SK-N-SH treated with all-trans-retinoic acid at 6 μM for 48 hours (cell line): Measurements from ENCODE around the gene LENEP.

ENCODE experiments used
- ATAC-seq: fragments of 200-7000 bp; cut with Tn5 transposase; 3 replicates; pipeline ENCODE4 v1.9.1; 2020; ENCODE audit warnings: mild to moderate bottlenecking, moderate library complexity
- ARNTL ChIP-seq: fragments of 450-650 bp; formaldehyde crosslinking; IDR thresholded peaks from 2 replicates; pipeline ENCODE4 v1.5.0; 2020; ENCODE audit warnings: low read depth, mild to moderate bottlenecking, moderate library complexity, borderline replicate concordance
- BACH2 ChIP-seq: fragments of 250-450 bp; sonication (Bioruptor Pico); IDR thresholded peaks from 2 replicates; pipeline ENCODE4 v1.9.0; 2021; ENCODE audit warnings: mild to moderate bottlenecking, borderline replicate concordance
- CREB5 ChIP-seq: fragments of 250-450 bp; sonication (Bioruptor Pico); IDR thresholded peaks from 2 replicates; pipeline ENCODE4 v1.5.1; 2020; ENCODE audit warnings: low read depth, mild to moderate bottlenecking, moderate library complexity
- CSDC2 ChIP-seq: fragments of 250-450 bp; sonication (Bioruptor Pico); IDR thresholded peaks from 2 replicates; pipeline ENCODE4 v1.5.0; 2020; ENCODE audit warnings: mild to moderate bottlenecking, moderate library complexity
- ESRRG ChIP-seq: fragments of 250-450 bp; sonication (Bioruptor Pico); IDR thresholded peaks from 2 replicates; pipeline ENCODE4 v1.6.1; 2021; ENCODE audit warnings: mild to moderate bottlenecking
- GLIS3 ChIP-seq: fragments of 250-450 bp; sonication (Bioruptor Pico); IDR thresholded peaks from 2 replicates; pipeline ENCODE4 v1.5.0; 2020; ENCODE audit warnings: mild to moderate bottlenecking, moderate library complexity
- ISL1 ChIP-seq: fragments of 250-450 bp; sonication (Bioruptor Pico); IDR thresholded peaks from 2 replicates; pipeline ENCODE4 v2.1.2; 2022; ENCODE audit warnings: mild to moderate bottlenecking, moderate library complexity
- OSR1 ChIP-seq: fragments of 250-450 bp; sonication (Bioruptor Pico); IDR thresholded peaks from 2 replicates; pipeline ENCODE4 v1.8.0; 2022; ENCODE audit warnings: moderate library complexity, mild to moderate bottlenecking, inconsistent platforms
- POU6F1 ChIP-seq: fragments of 250-450 bp; sonication (Bioruptor Pico); IDR thresholded peaks from 2 replicates; pipeline ENCODE4 v1.8.0; 2021; ENCODE audit warnings: low read depth, mild to moderate bottlenecking, moderate library complexity, borderline replicate concordance
- PPARA ChIP-seq: fragments of 250-450 bp; sonication (Bioruptor Pico); IDR thresholded peaks from 2 replicates; pipeline ENCODE4 v1.5.0; 2020; ENCODE audit warnings: mild to moderate bottlenecking, borderline replicate concordance
- RARB ChIP-seq: fragments of 250-450 bp; sonication (Bioruptor Pico); IDR thresholded peaks from 2 replicates; pipeline ENCODE4 v1.8.0; 2021; ENCODE audit warnings: mild to moderate bottlenecking, moderate library complexity
- SNAI2 ChIP-seq: fragments of 250-450 bp; sonication (Bioruptor Pico); IDR thresholded peaks from 2 replicates; pipeline ENCODE4 v1.5.0; 2020; ENCODE audit warnings: mild to moderate bottlenecking, moderate library complexity
- TCF4 ChIP-seq: fragments of 250-450 bp; sonication (Bioruptor Pico); IDR thresholded peaks from 2 replicates; pipeline ENCODE4 v1.8.0; 2021; ENCODE audit warnings: mild to moderate bottlenecking, moderate library complexity, borderline replicate concordance
- TOX ChIP-seq: fragments of 250-450 bp; sonication (Bioruptor Pico); IDR thresholded peaks from 2 replicates; pipeline ENCODE4 v1.8.0; 2021; ENCODE audit warnings: mild to moderate bottlenecking, moderate library complexity, borderline replicate concordance
- ZC3H10 ChIP-seq: fragments of 250-450 bp; sonication (Bioruptor Pico); IDR thresholded peaks from 2 replicates; pipeline ENCODE4 v1.5.1; 2021; ENCODE audit warnings: mild to moderate bottlenecking, moderate library complexity
- ZFP3 ChIP-seq: fragments of 250-450 bp; sonication (Bioruptor Pico); IDR thresholded peaks from 2 replicates; pipeline ENCODE4 v1.5.0; 2020; ENCODE audit warnings: mild to moderate bottlenecking, moderate library complexity
- ZFP30 ChIP-seq: fragments of 450-650 bp; formaldehyde crosslinking; IDR thresholded peaks from 2 replicates; pipeline ENCODE4 v1.5.0; 2022; ENCODE audit warnings: mild to moderate bottlenecking, moderate library complexity
- ZNF565 ChIP-seq: fragments of 450-650 bp; formaldehyde crosslinking; conservative IDR thresholded peaks from 2 replicates; pipeline ENCODE4 v1.5.0; 2020; ENCODE audit warnings: low read depth, mild to moderate bottlenecking, moderate library complexity
- ZNF70 ChIP-seq: fragments of 450-650 bp; formaldehyde crosslinking; IDR thresholded peaks from 2 replicates; pipeline ENCODE4 v1.5.0; 2020; ENCODE audit warnings: mild to moderate bottlenecking, moderate library complexity
- ZNF8 ChIP-seq: fragments of 450-650 bp; formaldehyde crosslinking; IDR thresholded peaks from 2 replicates; pipeline ENCODE4 v1.5.0; 2020; ENCODE audit warnings: mild to moderate bottlenecking, moderate library complexity
- TF ChIP-seq, protein P1 (sequence below): fragments of 250-450 bp; sonication (Bioruptor Pico); IDR thresholded peaks from 2 replicates; pipeline ENCODE4 v1.5.1; 2021; ENCODE audit warnings: mild to moderate bottlenecking, moderate library complexity
- TF ChIP-seq, protein P2 (sequence below): fragments of 250-450 bp; sonication (Bioruptor Pico); IDR thresholded peaks from 2 replicates; pipeline ENCODE4 v1.8.0; 2020; ENCODE audit warnings: mild to moderate bottlenecking, moderate library complexity, borderline replicate concordance
- TF ChIP-seq, protein P3 (sequence below): fragments of 250-450 bp; sonication (Bioruptor Pico); IDR thresholded peaks from 2 replicates; pipeline ENCODE4 v1.5.0; 2020; ENCODE audit warnings: mild to moderate bottlenecking, moderate library complexity

LENEP gene

GRCh38 chr1:154945160-154945961, 48.0 kb upstream of the LENEP start:
- no peak for ATAC-seq
- TF ChIP-seq ESRRG (CRISPR knock-in tag) (no peak), OSR1 (CRISPR knock-in tag) (no peak)

- no peak for TF ChIP-seq ESRRG (CRISPR knock-in tag)
- no peak for TF ChIP-seq OSR1 (CRISPR knock-in tag)
- no peak for TF ChIP-seq SNAI2 (CRISPR knock-in tag)
- TF ChIP-seq, protein P1, sequence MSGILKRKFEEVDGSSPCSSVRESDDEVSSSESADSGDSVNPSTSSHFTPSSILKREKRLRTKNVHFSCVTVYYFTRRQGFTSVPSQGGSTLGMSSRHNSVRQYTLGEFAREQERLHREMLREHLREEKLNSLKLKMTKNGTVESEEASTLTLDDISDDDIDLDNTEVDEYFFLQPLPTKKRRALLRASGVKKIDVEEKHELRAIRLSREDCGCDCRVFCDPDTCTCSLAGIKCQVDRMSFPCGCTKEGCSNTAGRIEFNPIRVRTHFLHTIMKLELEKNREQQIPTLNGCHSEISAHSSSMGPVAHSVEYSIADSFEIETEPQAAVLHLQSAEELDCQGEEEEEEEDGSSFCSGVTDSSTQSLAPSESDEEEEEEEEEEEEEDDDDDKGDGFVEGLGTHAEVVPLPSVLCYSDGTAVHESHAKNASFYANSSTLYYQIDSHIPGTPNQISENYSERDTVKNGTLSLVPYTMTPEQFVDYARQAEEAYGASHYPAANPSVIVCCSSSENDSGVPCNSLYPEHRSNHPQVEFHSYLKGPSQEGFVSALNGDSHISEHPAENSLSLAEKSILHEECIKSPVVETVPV (CRISPR knock-in tag), result no peak
- TF ChIP-seq ZFP30, result no peak
- TF ChIP-seq PPARA (CRISPR knock-in tag), result no peak
- no peak for TF ChIP-seq GLIS3 (CRISPR knock-in tag)
- TF ChIP-seq TOX (CRISPR knock-in tag), result no peak
- TF ChIP-seq RARB (CRISPR knock-in tag), result no peak
- TF ChIP-seq, protein P2, sequence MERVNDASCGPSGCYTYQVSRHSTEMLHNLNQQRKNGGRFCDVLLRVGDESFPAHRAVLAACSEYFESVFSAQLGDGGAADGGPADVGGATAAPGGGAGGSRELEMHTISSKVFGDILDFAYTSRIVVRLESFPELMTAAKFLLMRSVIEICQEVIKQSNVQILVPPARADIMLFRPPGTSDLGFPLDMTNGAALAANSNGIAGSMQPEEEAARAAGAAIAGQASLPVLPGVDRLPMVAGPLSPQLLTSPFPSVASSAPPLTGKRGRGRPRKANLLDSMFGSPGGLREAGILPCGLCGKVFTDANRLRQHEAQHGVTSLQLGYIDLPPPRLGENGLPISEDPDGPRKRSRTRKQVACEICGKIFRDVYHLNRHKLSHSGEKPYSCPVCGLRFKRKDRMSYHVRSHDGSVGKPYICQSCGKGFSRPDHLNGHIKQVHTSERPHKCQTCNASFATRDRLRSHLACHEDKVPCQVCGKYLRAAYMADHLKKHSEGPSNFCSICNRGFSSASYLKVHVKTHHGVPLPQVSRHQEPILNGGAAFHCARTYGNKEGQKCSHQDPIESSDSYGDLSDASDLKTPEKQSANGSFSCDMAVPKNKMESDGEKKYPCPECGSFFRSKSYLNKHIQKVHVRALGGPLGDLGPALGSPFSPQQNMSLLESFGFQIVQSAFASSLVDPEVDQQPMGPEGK (CRISPR knock-in tag), result no peak
- TF ChIP-seq CREB5 (CRISPR knock-in tag), result no peak
- TF ChIP-seq TCF4 (CRISPR knock-in tag), result no peak
- no peak for TF ChIP-seq ZC3H10 (CRISPR knock-in tag)
- no peak for TF ChIP-seq ZNF565 (CRISPR knock-in tag)
- TF ChIP-seq POU6F1 (CRISPR knock-in tag), result no peak
- TF ChIP-seq BACH2, result no peak
- TF ChIP-seq ZNF8 (CRISPR knock-in tag), result no peak
Observed at GRCh38 chr1:154945962-154946850, 47.2 kb upstream of the LENEP start.

GRCh38 chr1:154948079-154948478, 45.3 kb upstream of the LENEP start:
- no peak for ATAC-seq
- TF ChIP-seq POU6F1 (CRISPR knock-in tag) (no peak), ARNTL (CRISPR knock-in tag) (no peak), ZC3H10 (CRISPR knock-in tag) (no peak), ZNF70 (CRISPR knock-in tag) (no peak), ZNF565 (CRISPR knock-in tag) (no peak), BACH2 (no peak), TOX (CRISPR knock-in tag) (no peak), RARB (CRISPR knock-in tag) (no peak), ISL1 (no peak), ZFP3 (no peak), ZFP30 (no peak), CSDC2 (CRISPR knock-in tag) (no peak), TCF4 (CRISPR knock-in tag) (no peak)
- TF ChIP-seq, protein P3, sequence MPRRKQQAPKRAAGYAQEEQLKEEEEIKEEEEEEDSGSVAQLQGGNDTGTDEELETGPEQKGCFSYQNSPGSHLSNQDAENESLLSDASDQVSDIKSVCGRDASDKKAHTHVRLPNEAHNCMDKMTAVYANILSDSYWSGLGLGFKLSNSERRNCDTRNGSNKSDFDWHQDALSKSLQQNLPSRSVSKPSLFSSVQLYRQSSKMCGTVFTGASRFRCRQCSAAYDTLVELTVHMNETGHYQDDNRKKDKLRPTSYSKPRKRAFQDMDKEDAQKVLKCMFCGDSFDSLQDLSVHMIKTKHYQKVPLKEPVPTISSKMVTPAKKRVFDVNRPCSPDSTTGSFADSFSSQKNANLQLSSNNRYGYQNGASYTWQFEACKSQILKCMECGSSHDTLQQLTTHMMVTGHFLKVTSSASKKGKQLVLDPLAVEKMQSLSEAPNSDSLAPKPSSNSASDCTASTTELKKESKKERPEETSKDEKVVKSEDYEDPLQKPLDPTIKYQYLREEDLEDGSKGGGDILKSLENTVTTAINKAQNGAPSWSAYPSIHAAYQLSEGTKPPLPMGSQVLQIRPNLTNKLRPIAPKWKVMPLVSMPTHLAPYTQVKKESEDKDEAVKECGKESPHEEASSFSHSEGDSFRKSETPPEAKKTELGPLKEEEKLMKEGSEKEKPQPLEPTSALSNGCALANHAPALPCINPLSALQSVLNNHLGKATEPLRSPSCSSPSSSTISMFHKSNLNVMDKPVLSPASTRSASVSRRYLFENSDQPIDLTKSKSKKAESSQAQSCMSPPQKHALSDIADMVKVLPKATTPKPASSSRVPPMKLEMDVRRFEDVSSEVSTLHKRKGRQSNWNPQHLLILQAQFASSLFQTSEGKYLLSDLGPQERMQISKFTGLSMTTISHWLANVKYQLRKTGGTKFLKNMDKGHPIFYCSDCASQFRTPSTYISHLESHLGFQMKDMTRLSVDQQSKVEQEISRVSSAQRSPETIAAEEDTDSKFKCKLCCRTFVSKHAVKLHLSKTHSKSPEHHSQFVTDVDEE, result no peak
- TF ChIP-seq, protein P2 (CRISPR knock-in tag), result no peak

More at GRCh38 chr1:154945962-154946850, 47.2 kb upstream of the LENEP start:
- no peak for ATAC-seq
